SK-N-SH (cell line): ENCODE measurements around the gene CDKAL1. TPM values are rescaled to one million over a fixed set of nuclear protein-coding genes. Genes with fewer than 3 reads are reported as not detected.
A peak's percentile ranks its signal among the peaks of the same experiment; 100 is the strongest.

Experiments used
- CTCF ChIA-PET: fragments of 300-600, 350-600 bp; formaldehyde crosslinking; extraction: SDS; loops from one replicate; lab custom pipeline; 2021; lab: Yijun Ruan, JAX
- POLR2A ChIA-PET: fragments of 350-600 bp; sonication (Branson Sonifier 250); formaldehyde crosslinking; extraction: SDS; loops from one replicate; lab custom pipeline; 2020; ENCODE audit warnings: antibody characterized with exemption, inconsistent platforms; lab: Yijun Ruan, JAX
- DNase-seq: peaks from one replicate; pipeline ENCODE4 v3.0.0; 2012
- H2AFZ ChIP-seq: fragments of 200-600 bp; sonication (generic); 2 replicates; pipeline ENCODE4 v1.8.1; 2016; ENCODE audit warnings: antibody characterized with exemption, mild to moderate bottlenecking, low read depth
- H3F3A ChIP-seq: fragments of 200-600 bp; sonication (generic); replicated peaks from 2 replicates; pipeline ENCODE3; 2016; ENCODE audit warnings: antibody characterized with exemption, mild to moderate bottlenecking; ENCODE audit not compliant: insufficient read depth
- H3K27ac ChIP-seq, 2 experiments: fragments of 200-500 bp in 1 of 2; fragments of 200-600 bp in 1 of 2; sonication (Bioruptor generic) in 1 of 2; sonication (generic), shearing (Covaris generic) in 1 of 2; 2 replicates each; pipeline versions ENCODE4 v1.5.1 to v1.6.1; 2014 to 2016; ENCODE audit warnings: low read depth in 2 of 2, inconsistent platforms in 1 of 2, low read length in 1 of 2, mild to moderate bottlenecking in 1 of 2, mixed read lengths in 1 of 2
- H3K27me3 ChIP-seq: fragments of 200-600 bp; sonication (generic), shearing (Covaris generic); 2 replicates; pipeline ENCODE4 v1.6.1; 2016; ENCODE audit warnings: mixed run types; ENCODE audit not compliant: insufficient read depth
- H3K36me3 ChIP-seq, 2 experiments: fragments of 200-500 bp in 1 of 2; fragments of 200-600 bp in 1 of 2; sonication (Bioruptor generic) in 1 of 2; sonication (generic) in 1 of 2; replicated peaks in 1 of 2; 2 replicates each; pipeline versions ENCODE3 to v1.5.1; 2014 to 2016; ENCODE audit warnings: low read length in 1 of 2, mild to moderate bottlenecking in 1 of 2; ENCODE audit not compliant: insufficient read depth in 2 of 2, control insufficient read depth in 1 of 2
- H3K4me1 ChIP-seq, 2 experiments: fragments of 200-500 bp in 1 of 2; fragments of 200-600 bp in 1 of 2; sonication (Bioruptor generic) in 1 of 2; sonication (generic), shearing (Covaris generic) in 1 of 2; 2 replicates each; pipeline versions ENCODE4 v1.5.1 to v1.6.1; 2014 to 2016; ENCODE audit warnings: low read depth in 1 of 2, low read length in 1 of 2, mixed run types in 1 of 2; ENCODE audit not compliant: insufficient read depth in 2 of 2, control insufficient read depth in 1 of 2
- H3K4me2 ChIP-seq: fragments of 200-600 bp; sonication (generic), shearing (Covaris generic); 2 replicates; pipeline ENCODE4 v1.6.1; 2017; ENCODE audit warnings: mixed run types
- H3K4me3 ChIP-seq, 2 experiments: fragments of 200-500 bp in 1 of 2; fragments of 200-600 bp in 1 of 2; sonication (Bioruptor generic) in 1 of 2; sonication (generic), shearing (Covaris generic) in 1 of 2; 2 replicates each; pipeline versions ENCODE4 v1.5.1 to v1.8.1; 2014 to 2016; ENCODE audit warnings: low read depth in 2 of 2, inconsistent platforms in 1 of 2, low read length in 1 of 2, mild to moderate bottlenecking in 1 of 2, mixed read lengths in 1 of 2, moderate library complexity in 1 of 2
- H3K79me2 ChIP-seq: fragments of 200-600 bp; sonication (generic); 2 replicates; pipeline ENCODE4 v1.8.1; 2017; ENCODE audit warnings: mild to moderate bottlenecking; ENCODE audit not compliant: insufficient read depth
- H3K9ac ChIP-seq: fragments of 200-600 bp; sonication (generic); 2 replicates; pipeline ENCODE4 v1.6.1; 2017; ENCODE audit warnings: mixed run types
- H3K9me2 ChIP-seq: fragments of 200-600 bp; sonication (generic); 2 replicates; pipeline ENCODE4 v1.6.1; 2017; ENCODE audit warnings: mixed run types
- H3K9me3 ChIP-seq: fragments of 200-600 bp; sonication (generic); 2 replicates; pipeline ENCODE4 v1.6.1; 2017; ENCODE audit warnings: mixed run types, mild to moderate bottlenecking, moderate library complexity
- H4K20me1 ChIP-seq: fragments of 200-600 bp; sonication (generic); 2 replicates; pipeline ENCODE4 v1.6.1; 2017; ENCODE audit warnings: mild to moderate bottlenecking, mixed run types; ENCODE audit not compliant: insufficient read depth
- CHD2 ChIP-seq: fragments of 150-350 bp; IDR thresholded peaks from 2 replicates; pipeline ENCODE4 v1.6.1; 2018; ENCODE audit warnings: low read length; ENCODE audit not compliant: partially characterized antibody
- ELF1 ChIP-seq: IDR thresholded peaks from 2 replicates; pipeline ENCODE4 v1.4.0; 2012
- EP300 ChIP-seq, 2 experiments: IDR thresholded peaks; 2 replicates each; pipeline versions ENCODE4 v1.4.0 to v1.6.1; 2012; ENCODE audit warnings: borderline replicate concordance in 1 of 2, low read depth in 1 of 2, low read length in 1 of 2
- FOSL2 ChIP-seq: IDR thresholded peaks from 2 replicates; pipeline ENCODE4 v1.4.0; 2012; ENCODE audit warnings: low read depth, mild to moderate bottlenecking, moderate library complexity, borderline replicate concordance
- FOXM1 ChIP-seq: IDR thresholded peaks from 2 replicates; pipeline ENCODE4 v1.4.0; 2012; ENCODE audit warnings: low read depth, mild to moderate bottlenecking
- GATA2 ChIP-seq: sonication (generic); formaldehyde crosslinking; IDR thresholded peaks from 2 replicates; pipeline ENCODE4 v1.5.0; 2020; ENCODE audit warnings: mild to moderate bottlenecking, missing genetic modification reagents
- IRF3 ChIP-seq: fragments of 150-350 bp; IDR thresholded peaks from 2 replicates; pipeline ENCODE4 v1.6.1; 2016; ENCODE audit warnings: mild to moderate bottlenecking, low read depth, low read length
- MAX ChIP-seq: IDR thresholded peaks from 2 replicates; pipeline ENCODE4 v1.4.0; 2012; ENCODE audit warnings: low read depth
- MEF2A ChIP-seq: IDR thresholded peaks from 2 replicates; pipeline ENCODE4 v1.4.0; 2012; ENCODE audit warnings: low read depth, borderline replicate concordance
- NRF1 ChIP-seq: IDR thresholded peaks from 2 replicates; pipeline ENCODE4 v1.6.1; 2012; ENCODE audit warnings: low read depth, mild to moderate bottlenecking, low read length
- PBX3 ChIP-seq: IDR thresholded peaks from 2 replicates; pipeline ENCODE4; 2012
- SIN3A ChIP-seq: IDR thresholded peaks from 2 replicates; pipeline ENCODE4 v1.6.1; 2012; ENCODE audit warnings: low read depth, mild to moderate bottlenecking, low read length, moderate library complexity, borderline replicate concordance
- USF1 ChIP-seq: IDR thresholded peaks from 2 replicates; pipeline ENCODE4 v1.4.0; 2012; ENCODE audit warnings: low read depth, borderline replicate concordance
- WGBS: methylation state at CpG from one replicate; pipeline ENCODE4 v1.1.6; 2017; ENCODE audit warnings: low lambda C conversion rate; 5-methylcytosine and 5-hydroxymethylcytosine counted together
- polyA plus RNA-seq, 3 experiments: library from polyadenylated mRNA; depleted of rRNA; stranded (reverse); fragments of >200 nt; gene quantifications; 2 replicates each; pipeline ENCODE4 v1.2.3, GENCODE V29; 2012

Gene CDKAL1
- polyA plus RNA-seq, 1 of the 3 experiments (the other 2 are of a cell fraction), result 2.6 TPM

GRCh38 chr6:20575704-20576451 lies 41.6 kb downstream of the CDKAL1 start:
- CTCF ChIA-PET, result interaction anchor here (1.1 to 1.3 kb wide), 2 partner anchors 11 to 1013 kb away, joined by 3 to 7 read pairs; no protein-coding TSS in a partner anchor

More at GRCh38 chr6:20575704-20576451, 41.6 kb downstream of the CDKAL1 start:
- POLR2A ChIA-PET, result interaction anchor here (0.9 to 3.3 kb wide), 2 partner anchors 1013 to 1018 kb away, joined by 3 to 16 read pairs; partner anchors contain the start of gene SOX4
- H3K9me3 ChIP-seq, result no peaks in the 10 kb centered on the region
- no peak overlapping the region for H3K4me3 ChIP-seq
- no peaks in the 10 kb centered on the region for H3K27me3 ChIP-seq
- DNase-seq, result no peak
- TF ChIP-seq IRF3, result no peak
- no peak for TF ChIP-seq CHD2
- TF ChIP-seq EP300 (IDR thresholded peaks at IDR 0.05; ENCODE audit: borderline replicate concordance in 1 of 2, low read depth in 1 of 2, low read length in 1 of 2), result no peak
- TF ChIP-seq FOXM1, result no peak
- TF ChIP-seq MEF2A, result no peak
- TF ChIP-seq USF1, result no peak
- TF ChIP-seq MAX, result no peak
- TF ChIP-seq PBX3, result no peak
- no peak for TF ChIP-seq NRF1
- TF ChIP-seq SIN3A, result no peak
- TF ChIP-seq FOSL2, result no peak
- TF ChIP-seq GATA2 (CRISPR knock-in tag), result no peak
- TF ChIP-seq ELF1, result no peak
- H3F3A ChIP-seq, result no peaks in the 10 kb centered on the region
- WGBS, result 79% methylated on average over 4 of the region's 4 CpGs
- no peaks in the 10 kb centered on the region for H3K79me2 ChIP-seq
- H3K36me3 ChIP-seq, result no peaks in the 10 kb centered on the region
- H2AFZ ChIP-seq, result no peak overlapping the region
- H3K4me2 ChIP-seq, result no peak overlapping the region
- no peak overlapping the region for H3K9ac ChIP-seq
- no peaks in the 10 kb centered on the region for H4K20me1 ChIP-seq
- H3K4me1 ChIP-seq, result peaks cover 12 to 43% of the 10 kb centered on the region in 2 experiments; a peak in 3 of 4 replicates
- peak overlapping the region in 1 of 2 experiments; percentile 99; a peak in 2 of 4 replicates for H3K27ac ChIP-seq
- H3K9me2 ChIP-seq, result no peaks in the 10 kb centered on the region
